Right atrium auricular region (tissue), 2 donors: Measurements from ENCODE around the gene SETBP1. TPM values are rescaled to one million over a fixed set of nuclear protein-coding genes. Genes with fewer than 3 reads are reported as not detected.

ENCODE experiments used
- DNase-seq: peaks from one replicate; pipeline ENCODE4 v3.0.0-alpha.2; 2019; ENCODE audit warnings: low spot score
- H3K27ac ChIP-seq, 2 donors: fragments of 200-600 bp; sonication (generic); 1 replicate in 1 of 2; 2 replicates in 1 of 2; pipeline ENCODE4 v1.5.1; 2016 to 2019
- H3K27me3 ChIP-seq, 2 donors: fragments of 200-600 bp; sonication (generic); one replicate each; pipeline versions ENCODE4 v1.5.1 to v1.6.0; 2017 to 2019
- H3K36me3 ChIP-seq: fragments of 200-600 bp; sonication (generic); one replicate; pipeline ENCODE4 v1.5.1; 2016
- H3K4me1 ChIP-seq, 2 donors: fragments of 200-600 bp; sonication (generic); one replicate each; pipeline versions ENCODE4 v1.5.1 to v1.6.0; 2017 to 2019
- H3K4me3 ChIP-seq, 2 donors: fragments of 200-600 bp; sonication (generic); 1 replicate in 1 of 2; 2 replicates in 1 of 2; pipeline ENCODE4 v1.5.1; 2017 to 2019; ENCODE audit warnings: mild to moderate bottlenecking in 1 of 2, moderate library complexity in 1 of 2
- H3K9me3 ChIP-seq, 2 donors: fragments of 200-600 bp; sonication (generic); one replicate each; pipeline ENCODE4 v1.5.1; 2019
- CTCF ChIP-seq, 2 donors: fragments of 200-600 bp; sonication (generic); IDR thresholded peaks; one replicate each; pipeline ENCODE4 v1.5.1; 2019; ENCODE audit warnings: antibody characterized with exemption in 2 of 2
- total RNA-seq, 2 donors: library from RNA; depleted of rRNA; stranded (reverse); fragments of >200 nt; gene quantifications; one replicate each; pipeline ENCODE4 v1.1.0, GENCODE V29; 2016

Gene SETBP1
- total RNA-seq, 2 donors from 2014 or later = 7.8 to 13.4 TPM

DNA sequence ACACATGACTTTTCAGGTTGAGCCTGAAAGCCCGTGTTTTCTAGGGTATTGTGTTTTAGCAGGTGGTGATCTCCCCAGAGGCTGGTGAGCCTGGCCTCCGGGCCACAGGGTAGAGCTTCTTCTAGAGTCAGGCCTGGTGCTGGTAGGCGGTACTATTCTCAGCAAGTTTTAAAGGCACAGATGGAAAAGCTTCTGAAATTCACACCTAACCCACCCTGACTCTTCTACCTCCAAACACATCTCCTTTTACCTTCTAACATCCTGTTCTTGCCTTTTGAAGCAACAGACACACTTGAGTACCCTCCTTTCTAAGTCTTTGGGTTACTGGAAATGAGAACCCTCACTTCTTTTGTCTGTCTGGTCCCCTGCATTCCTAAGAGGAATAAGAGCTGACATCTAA, 191.1 kb downstream of the SETBP1 start:
- no peaks in the 10 kb centered on the region for H3K4me1 ChIP-seq
- H3K4me3 ChIP-seq = no peak overlapping the region
- no peaks in the 10 kb centered on the region for H3K27me3 ChIP-seq
- H3K36me3 ChIP-seq = no peaks in the 10 kb centered on the region
- TF ChIP-seq CTCF (IDR thresholded peaks at IDR 0.05) = no peak
- DNase-seq = no peak
- H3K27ac ChIP-seq = no peak overlapping the region
- H3K9me3 ChIP-seq = no peaks in the 10 kb centered on the region

GRCh38 chr18:44876024-44876423, 195.3 kb downstream of the SETBP1 start:
- Histone ChIP-seq H3K4me1 (no peaks in the 10 kb centered on the region), H3K36me3 (no peaks in the 10 kb centered on the region), H3K27me3 (no peaks in the 10 kb centered on the region), H3K4me3 (no peak overlapping the region), H3K9me3 (no peaks in the 10 kb centered on the region), H3K27ac (no peak overlapping the region)
- DNase-seq = no peak
- TF ChIP-seq CTCF (IDR thresholded peaks at IDR 0.05) = no peak

DNA sequence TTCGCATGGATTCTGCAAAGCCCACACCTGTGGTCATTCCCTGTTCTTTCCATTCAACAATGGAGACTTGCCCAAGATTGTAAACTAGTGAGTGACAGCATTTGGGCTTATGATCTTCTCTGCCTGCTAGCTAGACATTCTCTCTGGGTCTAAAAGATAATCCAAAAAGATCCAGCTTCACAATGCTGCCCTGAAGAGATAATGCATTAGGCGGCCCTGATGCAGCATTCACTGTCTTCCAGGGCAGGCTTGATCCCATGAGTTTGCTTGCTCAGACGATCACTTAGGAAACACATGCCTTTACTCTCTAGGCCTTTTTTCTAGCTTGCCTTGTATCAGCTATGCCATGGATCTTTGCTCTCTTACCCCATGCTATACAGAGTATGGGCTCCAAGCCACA, 196.1 kb downstream of the SETBP1 start:
- no peak for TF ChIP-seq CTCF (IDR thresholded peaks at IDR 0.05)
- Histone ChIP-seq H3K36me3 (no peaks in the 10 kb centered on the region), H3K27ac (no peak overlapping the region), H3K4me1 (peaks cover 0 to 4% of the 10 kb centered on the region in 2 donors), H3K4me3 (no peak overlapping the region), H3K9me3 (no peaks in the 10 kb centered on the region), H3K27me3 (no peaks in the 10 kb centered on the region)
- no peak for DNase-seq

GRCh38 chr18:44878335-44878734, 197.6 kb downstream of the SETBP1 start:
- Histone ChIP-seq H3K4me1 (peaks cover 0 to 15% of the 10 kb centered on the region in 2 donors), H3K9me3 (no peaks in the 10 kb centered on the region), H3K4me3 (no peak overlapping the region), H3K27me3 (no peaks in the 10 kb centered on the region), H3K27ac (no peak overlapping the region), H3K36me3 (no peaks in the 10 kb centered on the region)
- TF ChIP-seq CTCF (IDR thresholded peaks at IDR 0.05) = no peak
- no peak for DNase-seq

- Histone ChIP-seq H3K4me3 (no peak overlapping the region), H3K4me1 (peaks cover 0 to 15% of the 10 kb centered on the region in 2 donors), H3K36me3 (no peaks in the 10 kb centered on the region), H3K27me3 (no peaks in the 10 kb centered on the region), H3K9me3 (no peaks in the 10 kb centered on the region), H3K27ac (no peak overlapping the region)
- no peak for TF ChIP-seq CTCF (IDR thresholded peaks at IDR 0.05)
- DNase-seq = no peak
These were observed 199.5 kb downstream of the SETBP1 start for GRCh38 chr18:44880170-44880569.

- no peak for TF ChIP-seq CTCF (IDR thresholded peaks at IDR 0.05)
- no peaks in the 10 kb centered on the region for H3K9me3 ChIP-seq
- no peaks in the 10 kb centered on the region for H3K27me3 ChIP-seq
- no peaks in the 10 kb centered on the region for H3K36me3 ChIP-seq
- no peak for DNase-seq
- no peak overlapping the region for H3K4me3 ChIP-seq
- H3K4me1 ChIP-seq = peaks cover 0 to 15% of the 10 kb centered on the region in 2 donors
- no peak overlapping the region for H3K27ac ChIP-seq
These were observed 200.9 kb downstream of the SETBP1 start for GRCh38 chr18:44881461-44882162.
